ENCODE data around the gene SLC2A11. TPM values are rescaled to one million over a fixed set of nuclear protein-coding genes. Genes with fewer than 3 reads are reported as not detected.

SLC2A11 gene
- total and polyA plus RNA-seq, 7 donors: 3.7 to 12.7 (median 4.9) TPM

- H3K4me3 ChIP-seq: no peak overlapping the region
- no peaks in the 10 kb centered on the region for H3K27me3 ChIP-seq (ENCODE audit: insufficient read depth in 3 of 3, low read length in 2 of 3)
- H3K4me1 ChIP-seq: peaks cover 4% of the 10 kb centered on the region
- no peak overlapping the region for H3K27ac ChIP-seq
- H3K9me3 ChIP-seq: no peaks in the 10 kb centered on the region
- 75 to 85% (median 83%) methylated on average over 4 of the region's 4 CpGs for WGBS, 3 donors
- intact Hi-C loops (cut with DNase I): no loop called here
- H3K36me3 ChIP-seq (ENCODE audit: insufficient read depth in 1 of 2, low read depth in 1 of 2): peaks cover 0 to 61% of the 10 kb centered on the region in 2 donors
- DNase-seq: no peak
- ATAC-seq: no peak
- TF ChIP-seq CTCF (IDR thresholded peaks at IDR 0.05): no peak
Observed at GRCh38 chr22:23868580-23868979, 10.9 kb downstream of the SLC2A11 start.

GRCh38 chr22:23874871-23875270 is 17.2 kb downstream of the SLC2A11 start:
- DNase-seq: no peak
- 86 to 91% (median 87%) methylated on average over 4 of the region's 4 CpGs for WGBS, 3 donors
- Histone ChIP-seq H3K4me3 (no peak overlapping the region), H3K36me3 (ENCODE audit: insufficient read depth in 1 of 2, low read depth in 1 of 2) (peaks cover 0 to 59% of the 10 kb centered on the region in 2 donors), H3K27me3 (ENCODE audit: insufficient read depth in 3 of 3, low read length in 2 of 3) (no peaks in the 10 kb centered on the region), H3K9me3 (no peaks in the 10 kb centered on the region), H3K4me1 (no peaks in the 10 kb centered on the region), H3K27ac (no peak overlapping the region)
- intact Hi-C loops (cut with DNase I): no loop called here
- ATAC-seq: no peak
- no peak for TF ChIP-seq CTCF (IDR thresholded peaks at IDR 0.05)

GRCh38 chr22:23875801-23876200 is 18.1 kb downstream of the SLC2A11 start:
- peaks cover 0 to 53% of the 10 kb centered on the region in 2 donors for H3K36me3 ChIP-seq (ENCODE audit: insufficient read depth in 1 of 2, low read depth in 1 of 2)
- TF ChIP-seq CTCF (IDR thresholded peaks at IDR 0.05): no peak
- no peaks in the 10 kb centered on the region for H3K27me3 ChIP-seq (ENCODE audit: insufficient read depth in 3 of 3, low read length in 2 of 3)
- DNase-seq: no peak
- H3K4me1 ChIP-seq: no peaks in the 10 kb centered on the region
- H3K27ac ChIP-seq: no peak overlapping the region
- no peak for ATAC-seq
- H3K4me3 ChIP-seq: no peak overlapping the region
- no peaks in the 10 kb centered on the region for H3K9me3 ChIP-seq
- 78 to 93% (median 89%) methylated on average over 2 of the region's 2 CpGs for WGBS, 3 donors
- intact Hi-C loops (cut with DNase I): no loop called here

- Histone ChIP-seq H3K27me3 (ENCODE audit: insufficient read depth in 3 of 3, low read length in 2 of 3) (no peaks in the 10 kb centered on the region), H3K27ac (no peak overlapping the region), H3K9me3 (no peaks in the 10 kb centered on the region), H3K36me3 (ENCODE audit: insufficient read depth in 1 of 2, low read depth in 1 of 2) (peaks cover 0 to 58% of the 10 kb centered on the region in 2 donors), H3K4me3 (no peak overlapping the region), H3K4me1 (no peaks in the 10 kb centered on the region)
- WGBS, 3 donors: 88 to 98% (median 92%) methylated on average over 7 to 8 of the region's 8 CpGs
- intact Hi-C loops (cut with DNase I): no loop called here
- no peak for TF ChIP-seq CTCF (IDR thresholded peaks at IDR 0.05)
- ATAC-seq (peak in 1 of 4 donors; percentile 3), DNase-seq (no peak)
Observed at GRCh38 chr22:23877566-23877965, 19.9 kb downstream of the SLC2A11 start.

GRCh38 chr22:23878219-23878618 is 20.5 kb downstream of the SLC2A11 start:
- Histone ChIP-seq H3K27ac (no peak overlapping the region), H3K27me3 (ENCODE audit: insufficient read depth in 3 of 3, low read length in 2 of 3) (no peaks in the 10 kb centered on the region), H3K4me1 (no peaks in the 10 kb centered on the region), H3K9me3 (no peaks in the 10 kb centered on the region), H3K36me3 (ENCODE audit: insufficient read depth in 1 of 2, low read depth in 1 of 2) (peaks cover 0 to 59% of the 10 kb centered on the region in 2 donors), H3K4me3 (no peak overlapping the region)
- DNase-seq (peak in 1 of 2 donors; percentile 73), ATAC-seq (peak in 3 of 4 donors; percentile 76 to 91 (median 86))
- intact Hi-C loops (cut with DNase I): no loop called here
- no peak for TF ChIP-seq CTCF (IDR thresholded peaks at IDR 0.05)
- WGBS, 3 donors: 43 to 66% (median 49%) methylated on average over 7 of the region's 7 CpGs
